DMS53 treated with DMSO at 0.1 percent for 48 hours (cell line): ENCODE data around the gene DRD4.

Experiments used
- DNase-seq: peaks from one replicate; lab custom pipeline; 2025; ENCODE audit not compliant: unreplicated experiment; lab: John Stamatoyannopoulos, UW

The DRD4 gene

DNA sequence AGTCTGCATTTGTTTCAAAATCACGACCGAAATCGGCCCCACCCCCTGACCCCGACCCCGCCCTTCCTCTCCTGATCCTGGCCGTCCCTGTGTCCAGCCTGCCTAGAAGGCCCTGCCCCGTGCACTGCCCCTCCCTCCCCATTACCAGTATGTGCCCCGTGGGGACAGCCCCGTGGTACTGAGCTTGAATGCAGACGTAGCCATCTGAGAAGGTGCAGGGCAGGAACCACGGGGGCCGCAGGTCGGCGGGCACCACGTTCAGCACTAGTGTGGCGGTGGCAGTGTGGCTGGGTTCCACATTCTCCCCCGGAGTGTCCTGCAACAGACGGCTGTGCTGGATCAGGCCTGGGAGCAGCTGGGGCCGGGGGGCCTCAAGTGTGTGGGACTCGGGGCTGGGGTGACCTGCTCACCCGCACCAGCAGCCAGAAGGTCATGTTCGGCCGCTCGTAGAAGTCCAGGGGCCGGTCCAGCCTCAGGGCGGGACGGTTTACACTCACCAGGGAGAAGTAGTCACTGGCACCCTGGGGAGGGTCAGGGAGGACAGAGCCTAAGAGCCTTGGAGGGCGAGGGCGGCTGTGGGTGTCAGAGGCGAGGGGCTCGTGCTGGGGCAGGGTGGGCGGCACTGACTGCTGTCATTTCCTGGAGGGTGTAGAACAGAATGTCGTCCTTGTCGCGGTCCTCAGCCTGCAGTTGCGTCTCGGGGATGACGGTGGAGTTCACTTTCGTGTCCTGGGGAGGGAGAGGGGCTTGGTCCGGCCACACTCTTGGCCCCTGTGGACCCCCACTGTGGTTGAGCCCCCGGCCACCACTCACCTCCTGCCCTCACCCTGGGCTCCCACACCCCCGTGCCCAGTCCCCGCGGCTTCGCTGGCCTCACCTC, 15.9 kb upstream of the DRD4 start:
- DNase-seq: no peak

DNA sequence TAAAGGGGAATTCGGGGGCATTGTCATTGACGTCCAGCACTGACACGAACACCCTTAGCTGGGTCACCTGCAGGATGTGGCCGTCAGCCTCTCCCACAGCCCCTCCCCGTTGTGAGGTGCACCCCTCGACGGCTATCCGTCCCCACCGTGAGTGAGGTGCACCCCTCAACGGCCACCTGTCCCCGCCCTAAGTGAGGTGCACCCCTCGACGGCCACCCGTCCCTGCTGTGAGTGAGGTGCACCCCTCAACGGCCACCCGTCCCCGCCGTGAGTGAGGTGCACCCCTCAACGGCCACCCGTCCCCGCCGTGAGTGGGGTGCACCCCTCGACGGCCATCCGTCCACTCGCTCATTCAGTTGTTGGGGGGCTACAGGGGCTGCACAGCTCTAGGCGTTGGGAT, 15.2 kb upstream of the DRD4 start:
- no peak for DNase-seq

- DNase-seq: no peak
Measured at GRCh38 chr11:623349-623869, 13.7 kb upstream of the DRD4 start.

GRCh38 chr11:623999-624704, 12.9 kb upstream of the DRD4 start:
- DNase-seq: no peak

GRCh38 chr11:624705-625635, 12.1 kb upstream of the DRD4 start, which contains the start of gene CDHR5:
TSS of gene CDHR5 (minus strand) at chr11:624955. CDS start at chr11:624902, 53 bp downstream.
- no peak for DNase-seq

DNA sequence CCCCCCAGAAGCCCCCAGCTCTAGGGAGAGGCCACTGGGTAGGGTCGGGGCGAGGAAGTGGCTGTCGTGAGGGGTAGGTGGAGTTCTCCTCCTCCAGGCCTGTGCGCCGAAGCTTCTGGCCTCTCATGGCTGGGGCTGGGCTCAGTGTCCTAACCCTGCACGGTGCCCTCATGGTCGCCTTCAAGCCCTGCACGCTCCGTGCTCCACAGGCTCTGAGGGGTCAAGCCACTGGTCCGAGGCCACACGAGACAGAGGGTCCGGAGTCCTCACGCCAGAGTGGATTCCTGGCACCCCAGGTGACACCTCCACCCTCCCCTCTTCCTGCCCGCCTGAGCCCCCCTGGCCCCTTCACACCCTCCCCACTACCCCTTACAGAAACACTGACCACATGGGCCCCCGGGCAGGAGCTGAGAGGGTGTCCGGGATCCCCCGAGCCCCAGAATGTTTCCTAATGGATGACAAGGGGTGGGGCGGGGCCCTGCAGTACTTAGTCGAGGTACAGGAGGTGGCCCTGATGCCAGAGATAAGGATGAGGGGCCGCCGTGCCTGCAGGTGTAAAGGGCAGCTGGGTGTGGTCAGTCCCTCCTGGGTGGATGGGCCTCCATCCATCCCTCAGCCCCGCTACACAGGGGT, 11.3 kb upstream of the DRD4 start:
- no peak for DNase-seq

DNA sequence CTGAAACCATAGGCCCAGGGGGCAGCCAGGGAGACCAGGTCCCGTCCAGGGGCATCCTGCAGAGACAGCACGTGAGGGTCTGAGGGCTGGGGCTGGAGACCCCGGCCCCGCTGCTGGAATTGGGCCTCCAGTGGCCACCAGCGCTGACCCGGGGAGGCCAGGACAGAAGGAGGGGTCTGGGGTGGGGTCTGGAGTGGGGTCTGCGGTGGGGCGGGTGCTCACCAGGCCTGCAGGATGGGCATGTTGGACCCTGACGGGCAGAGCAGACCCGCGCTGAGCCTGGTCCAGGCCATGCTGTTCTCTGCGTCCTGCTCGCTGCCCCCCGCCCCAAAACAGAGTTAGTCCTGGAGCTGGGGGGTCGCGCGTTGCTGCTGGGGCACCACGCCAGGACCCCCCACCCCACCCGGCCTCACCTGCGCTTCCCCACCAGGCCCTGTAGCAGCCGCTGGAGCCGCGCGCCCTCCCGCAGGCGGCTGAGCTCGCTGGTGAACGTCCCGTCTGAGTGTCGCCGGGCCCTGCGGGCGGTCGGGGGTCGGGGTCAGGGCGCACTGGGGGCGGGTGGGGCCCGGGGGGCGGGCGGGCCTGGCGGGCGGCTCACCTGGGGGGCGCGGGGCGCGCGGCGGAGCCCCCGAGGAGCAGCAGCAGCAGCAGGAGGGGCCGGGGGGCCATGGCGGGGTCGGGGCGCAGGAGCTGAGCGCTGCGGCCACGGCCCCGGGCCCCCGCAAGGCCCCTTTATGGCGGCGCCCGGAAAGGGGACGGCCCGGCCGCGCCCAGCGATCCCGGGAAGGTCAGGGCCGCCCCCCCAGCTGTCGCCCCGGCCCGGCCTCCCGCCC, 10.4 kb upstream of the DRD4 start, which contains the start of gene SCT:
Gene SCT (minus strand): TSS at position 707 of the 833 bp plus-strand sequence. CDS start 38 bp downstream, at position 669.
- DNase-seq: no peak

GRCh38 chr11:627308-627576, 9.8 kb upstream of the DRD4 start:
- DNase-seq: no peak

GRCh38 chr11:628056-628455, 9.0 kb upstream of the DRD4 start:
- DNase-seq: no peak

DNA sequence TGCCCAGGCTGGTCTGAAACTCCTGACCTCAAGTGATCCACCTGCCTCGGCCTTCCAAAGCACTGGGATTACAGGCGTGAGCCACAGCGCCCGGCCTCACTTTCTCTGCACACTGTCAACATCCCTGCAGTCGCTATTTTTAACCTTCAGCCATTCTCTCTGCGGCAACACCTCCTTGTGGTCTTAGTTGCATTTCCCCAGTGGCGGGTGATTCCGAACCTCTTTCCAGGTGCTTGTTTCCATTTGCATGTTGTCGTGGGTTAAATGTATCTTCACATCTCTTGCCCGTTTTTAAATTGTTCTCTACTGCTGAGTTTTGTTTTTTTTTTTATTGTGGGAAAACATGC, 7.9 kb upstream of the DRD4 start:
- no peak for DNase-seq

DNA sequence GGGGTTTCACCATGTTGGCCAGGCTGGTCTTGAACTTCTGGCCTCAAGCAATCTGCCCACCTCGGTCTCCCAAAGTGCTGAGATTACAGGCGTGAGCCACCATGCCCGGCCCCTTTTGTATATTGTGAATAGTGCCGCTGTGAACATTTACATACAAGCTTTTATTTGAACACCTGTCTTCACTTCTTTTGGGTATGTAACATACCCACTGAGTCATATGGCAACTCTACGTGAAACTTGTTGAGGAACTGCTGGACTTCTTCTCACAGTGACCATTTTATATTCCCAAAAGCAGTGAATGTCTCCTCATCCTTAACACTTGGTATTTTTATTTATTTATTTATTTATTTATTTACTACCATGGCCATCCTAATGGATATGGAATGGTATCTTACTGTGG, 6.2 kb upstream of the DRD4 start:
- peak; percentile 33 for DNase-seq

DNA sequence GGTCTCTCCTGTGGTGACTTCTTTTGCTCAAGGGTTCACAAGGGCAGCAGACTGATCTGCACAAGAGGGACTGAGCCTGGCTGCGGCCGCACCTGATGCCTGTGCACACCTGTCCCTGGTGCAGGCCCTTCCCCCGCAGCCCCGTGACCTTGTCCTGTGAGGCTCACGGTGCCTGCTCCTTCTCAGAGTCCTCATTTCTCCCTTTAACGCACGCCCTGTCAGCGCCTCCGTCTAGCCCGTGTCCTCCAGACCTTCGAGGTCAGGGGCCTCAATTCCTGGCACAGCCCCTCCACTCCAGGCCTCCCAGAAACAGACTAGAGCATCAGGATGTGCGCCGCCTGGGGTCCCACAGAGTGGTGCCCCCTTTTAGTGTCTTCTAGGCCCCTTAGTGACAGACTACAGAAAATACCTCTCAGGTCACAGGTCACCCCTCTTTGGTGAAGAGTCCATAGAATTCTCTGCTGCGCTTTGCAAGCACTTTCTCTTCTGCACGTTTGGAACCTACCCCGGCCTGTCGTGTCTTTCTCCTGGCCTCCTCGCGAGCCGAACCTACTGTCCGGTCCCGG, 1.0 kb upstream of the DRD4 start:
- no peak for DNase-seq

DNA sequence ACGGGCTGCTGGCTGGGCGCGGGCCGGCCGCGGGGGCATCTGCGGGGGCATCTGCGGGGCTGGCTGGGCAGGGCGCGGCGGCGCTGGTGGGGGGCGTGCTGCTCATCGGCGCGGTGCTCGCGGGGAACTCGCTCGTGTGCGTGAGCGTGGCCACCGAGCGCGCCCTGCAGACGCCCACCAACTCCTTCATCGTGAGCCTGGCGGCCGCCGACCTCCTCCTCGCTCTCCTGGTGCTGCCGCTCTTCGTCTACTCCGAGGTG, 194 bp downstream of the DRD4 start:
- no peak for DNase-seq

- no peak for DNase-seq
Measured at GRCh38 chr11:637593-638521, 788 bp downstream of the DRD4 start.

DNA sequence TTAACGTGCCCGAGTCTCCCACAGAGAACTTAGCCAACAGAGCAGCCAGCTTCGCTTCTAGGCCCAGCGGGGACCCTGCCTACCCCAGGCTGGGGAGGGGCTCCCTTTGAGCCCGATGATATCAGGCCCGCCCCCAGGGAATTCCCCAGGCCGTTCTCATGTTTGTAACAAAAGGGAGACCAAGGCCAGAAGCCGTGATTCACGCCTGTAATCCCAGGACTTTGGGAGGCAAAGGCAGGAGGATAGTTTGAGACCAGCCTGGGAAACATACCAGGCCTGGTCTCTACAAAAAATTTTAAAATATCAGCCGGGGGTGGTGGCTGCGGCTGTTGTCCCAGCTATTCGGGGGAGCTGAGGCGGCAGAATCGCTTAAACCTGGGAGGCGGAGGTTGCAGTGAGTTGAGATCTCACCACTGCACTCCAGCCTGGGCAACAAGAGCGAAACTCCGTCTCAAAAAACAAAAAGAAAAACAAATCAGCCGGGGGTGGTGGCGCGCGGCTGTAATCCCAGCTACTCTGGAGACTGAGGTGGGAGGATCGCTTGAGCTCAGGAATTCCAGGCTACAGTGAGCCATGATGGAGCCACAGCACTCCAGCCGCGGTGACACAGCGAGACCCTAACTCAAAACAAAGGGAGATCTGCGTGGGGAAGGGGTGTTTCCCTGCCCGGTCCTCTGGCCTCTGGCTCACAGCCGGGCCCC, 1.7 kb downstream of the DRD4 start:
- DNase-seq: no peak

- DNase-seq: no peak
Measured at GRCh38 chr11:639332-639955, 2.4 kb downstream of the DRD4 start.

DNA sequence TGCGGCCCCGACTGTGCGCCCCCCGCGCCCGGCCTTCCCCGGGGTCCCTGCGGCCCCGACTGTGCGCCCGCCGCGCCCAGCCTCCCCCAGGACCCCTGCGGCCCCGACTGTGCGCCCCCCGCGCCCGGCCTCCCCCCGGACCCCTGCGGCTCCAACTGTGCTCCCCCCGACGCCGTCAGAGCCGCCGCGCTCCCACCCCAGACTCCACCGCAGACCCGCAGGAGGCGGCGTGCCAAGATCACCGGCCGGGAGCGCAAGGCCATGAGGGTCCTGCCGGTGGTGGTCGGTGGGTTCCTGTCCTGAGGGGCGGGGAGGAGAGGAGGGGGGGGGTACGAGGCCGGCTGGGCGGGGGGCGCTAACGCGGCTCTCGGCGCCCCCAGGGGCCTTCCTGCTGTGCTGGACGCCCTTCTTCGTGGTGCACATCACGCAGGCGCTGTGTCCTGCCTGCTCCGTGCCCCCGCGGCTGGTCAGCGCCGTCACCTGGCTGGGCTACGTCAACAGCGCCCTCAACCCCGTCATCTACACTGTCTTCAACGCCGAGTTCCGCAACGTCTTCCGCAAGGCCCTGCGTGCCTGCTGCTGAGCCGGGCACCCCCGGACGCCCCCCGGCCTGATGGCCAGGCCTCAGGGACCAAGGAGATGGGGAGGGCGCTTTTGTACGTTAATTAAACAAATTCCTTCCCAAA, 3.1 kb downstream of the DRD4 start:
- no peak for DNase-seq
